ENCODE results near the gene SPNS2.

Gene SPNS2

GRCh38 chr17:4506175-4506813, 7.6 kb downstream of the SPNS2 start:
- Histone ChIP-seq H3K27ac (ENCODE audit: low read depth, low read length) (no peak overlapping the region), H3K9ac (ENCODE audit: low read length) (no peak overlapping the region), H3K79me2 (ENCODE audit: control insufficient read depth, insufficient read depth, low read length) (no peaks in the 10 kb centered on the region), H2BK5ac (ENCODE audit: low read length) (no peak overlapping the region), H4K5ac (ENCODE audit: low read length) (no peak overlapping the region), H3K79me1 (ENCODE audit: low read length) (no peaks in the 10 kb centered on the region), H2AK5ac (ENCODE audit: low read length) (no peak overlapping the region), H3K18ac (ENCODE audit: low read length) (no peak overlapping the region), H3K23ac (ENCODE audit: low read length) (no peak overlapping the region), H3K56ac (ENCODE audit: low read length) (no peak overlapping the region), H3K4me2 (ENCODE audit: low read length) (no peak overlapping the region), H3K4me3 (ENCODE audit: low read length) (no peak overlapping the region), H3K36me3 (ENCODE audit: control insufficient read depth, insufficient read depth, low read length) (no peaks in the 10 kb centered on the region), H4K8ac (ENCODE audit: low read depth, low read length) (no peak overlapping the region), H2BK15ac (replicated peaks; ENCODE audit: low read depth) (no peak overlapping the region), H3K27me3 (ENCODE audit: insufficient read depth, low read length, poor library complexity) (no peaks in the 10 kb centered on the region), H3K4ac (ENCODE audit: low read depth, low read length) (no peak overlapping the region), H2BK120ac (ENCODE audit: low read depth, low read length) (no peak overlapping the region), H3K4me1 (ENCODE audit: control insufficient read depth, low read depth, low read length) (no peaks in the 10 kb centered on the region)
- DNase-seq: no peak
- no CpG with 5 or more reads among the region's 13 CpGs for WGBS (ENCODE audit: extremely low coverage, insufficient coverage, low lambda C conversion rate)

DNA sequence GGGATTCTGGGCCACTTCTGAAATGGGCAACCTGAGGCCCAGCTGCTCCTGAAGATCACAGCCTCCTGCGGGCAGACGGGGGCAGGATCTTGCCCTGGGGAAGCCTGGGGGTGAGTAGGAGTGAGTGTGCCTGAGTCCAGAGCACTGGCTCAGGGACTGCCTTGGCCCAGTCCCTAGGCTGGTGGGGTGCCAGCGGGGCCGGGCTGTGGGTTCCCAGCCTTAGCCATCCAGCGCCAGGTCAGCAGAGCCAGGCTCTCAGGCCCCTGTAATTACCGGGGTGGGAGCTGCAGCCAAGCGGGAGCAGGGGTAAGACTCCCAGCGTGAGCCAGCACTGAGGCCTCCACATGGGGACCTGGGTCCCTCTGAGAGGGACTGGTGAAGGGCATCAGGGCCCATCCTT, 8.2 kb downstream of the SPNS2 start:
- H3K4me3 ChIP-seq (ENCODE audit: low read length): no peak overlapping the region
- H2BK5ac ChIP-seq (ENCODE audit: low read length): no peak overlapping the region
- no peak overlapping the region for H3K4ac ChIP-seq (ENCODE audit: low read depth, low read length)
- no peak overlapping the region for H2AK5ac ChIP-seq (ENCODE audit: low read length)
- DNase-seq: no peak
- H2BK15ac ChIP-seq (replicated peaks; ENCODE audit: low read depth): no peak overlapping the region
- H3K23ac ChIP-seq (ENCODE audit: low read length): no peak overlapping the region
- H3K36me3 ChIP-seq (ENCODE audit: control insufficient read depth, insufficient read depth, low read length): no peaks in the 10 kb centered on the region
- no peak overlapping the region for H4K5ac ChIP-seq (ENCODE audit: low read length)
- WGBS (ENCODE audit: extremely low coverage, insufficient coverage, low lambda C conversion rate): no CpG with 5 or more reads among the region's 8 CpGs
- no peak overlapping the region for H3K9ac ChIP-seq (ENCODE audit: low read length)
- H3K4me2 ChIP-seq (ENCODE audit: low read length): no peak overlapping the region
- no peak overlapping the region for H3K27ac ChIP-seq (ENCODE audit: low read depth, low read length)
- no peak overlapping the region for H2BK120ac ChIP-seq (ENCODE audit: low read depth, low read length)
- H3K4me1 ChIP-seq (ENCODE audit: control insufficient read depth, low read depth, low read length): no peaks in the 10 kb centered on the region
- no peak overlapping the region for H3K18ac ChIP-seq (ENCODE audit: low read length)
- no peaks in the 10 kb centered on the region for H3K27me3 ChIP-seq (ENCODE audit: insufficient read depth, low read length, poor library complexity)
- H3K79me1 ChIP-seq (ENCODE audit: low read length): no peaks in the 10 kb centered on the region
- H3K56ac ChIP-seq (ENCODE audit: low read length): no peak overlapping the region
- H3K79me2 ChIP-seq (ENCODE audit: control insufficient read depth, insufficient read depth, low read length): no peaks in the 10 kb centered on the region
- no peak overlapping the region for H4K8ac ChIP-seq (ENCODE audit: low read depth, low read length)

GRCh38 chr17:4507361-4508111, 8.9 kb downstream of the SPNS2 start:
- Histone ChIP-seq H3K18ac (ENCODE audit: low read length) (no peak overlapping the region), H4K8ac (ENCODE audit: low read depth, low read length) (no peak overlapping the region), H2BK5ac (ENCODE audit: low read length) (no peak overlapping the region), H3K23ac (ENCODE audit: low read length) (no peak overlapping the region), H2AK5ac (ENCODE audit: low read length) (no peak overlapping the region), H4K5ac (ENCODE audit: low read length) (no peak overlapping the region), H3K27ac (ENCODE audit: low read depth, low read length) (no peak overlapping the region), H3K36me3 (ENCODE audit: control insufficient read depth, insufficient read depth, low read length) (no peaks in the 10 kb centered on the region), H3K56ac (ENCODE audit: low read length) (no peak overlapping the region), H2BK15ac (replicated peaks; ENCODE audit: low read depth) (no peak overlapping the region), H3K4me2 (ENCODE audit: low read length) (no peak overlapping the region), H3K4me1 (ENCODE audit: control insufficient read depth, low read depth, low read length) (no peaks in the 10 kb centered on the region), H3K79me2 (ENCODE audit: control insufficient read depth, insufficient read depth, low read length) (no peaks in the 10 kb centered on the region), H3K9ac (ENCODE audit: low read length) (no peak overlapping the region), H3K79me1 (ENCODE audit: low read length) (no peaks in the 10 kb centered on the region), H3K27me3 (ENCODE audit: insufficient read depth, low read length, poor library complexity) (no peaks in the 10 kb centered on the region), H3K4ac (ENCODE audit: low read depth, low read length) (no peak overlapping the region), H2BK120ac (ENCODE audit: low read depth, low read length) (no peak overlapping the region), H3K4me3 (ENCODE audit: low read length) (no peak overlapping the region)
- no CpG with 5 or more reads among the region's 8 CpGs for WGBS (ENCODE audit: extremely low coverage, insufficient coverage, low lambda C conversion rate)
- DNase-seq: no peak

GRCh38 chr17:4508207-4508606, 9.5 kb downstream of the SPNS2 start:
- H2BK120ac ChIP-seq (ENCODE audit: low read depth, low read length): no peak overlapping the region
- no peak for DNase-seq
- H3K27me3 ChIP-seq (ENCODE audit: insufficient read depth, low read length, poor library complexity): no peaks in the 10 kb centered on the region
- no peak overlapping the region for H3K4ac ChIP-seq (ENCODE audit: low read depth, low read length)
- H4K5ac ChIP-seq (ENCODE audit: low read length): no peak overlapping the region
- no peaks in the 10 kb centered on the region for H3K79me2 ChIP-seq (ENCODE audit: control insufficient read depth, insufficient read depth, low read length)
- H2AK5ac ChIP-seq (ENCODE audit: low read length): no peak overlapping the region
- no peaks in the 10 kb centered on the region for H3K36me3 ChIP-seq (ENCODE audit: control insufficient read depth, insufficient read depth, low read length)
- H3K79me1 ChIP-seq (ENCODE audit: low read length): no peaks in the 10 kb centered on the region
- no CpG with 5 or more reads among the region's 3 CpGs for WGBS (ENCODE audit: extremely low coverage, insufficient coverage, low lambda C conversion rate)
- H3K4me3 ChIP-seq (ENCODE audit: low read length): no peak overlapping the region
- no peak overlapping the region for H2BK5ac ChIP-seq (ENCODE audit: low read length)
- H3K23ac ChIP-seq (ENCODE audit: low read length): no peak overlapping the region
- H3K9ac ChIP-seq (ENCODE audit: low read length): no peak overlapping the region
- H2BK15ac ChIP-seq (replicated peaks; ENCODE audit: low read depth): no peak overlapping the region
- no peak overlapping the region for H3K4me2 ChIP-seq (ENCODE audit: low read length)
- H3K27ac ChIP-seq (ENCODE audit: low read depth, low read length): no peak overlapping the region
- H3K56ac ChIP-seq (ENCODE audit: low read length): no peak overlapping the region
- no peak overlapping the region for H3K18ac ChIP-seq (ENCODE audit: low read length)
- no peaks in the 10 kb centered on the region for H3K4me1 ChIP-seq (ENCODE audit: control insufficient read depth, low read depth, low read length)
- H4K8ac ChIP-seq (ENCODE audit: low read depth, low read length): no peak overlapping the region

GRCh38 chr17:4509401-4509800, 10.7 kb downstream of the SPNS2 start:
- H3K9ac ChIP-seq (ENCODE audit: low read length): no peak overlapping the region
- H4K8ac ChIP-seq (ENCODE audit: low read depth, low read length): no peak overlapping the region
- no peak overlapping the region for H3K4me2 ChIP-seq (ENCODE audit: low read length)
- H3K79me2 ChIP-seq (ENCODE audit: control insufficient read depth, insufficient read depth, low read length): no peaks in the 10 kb centered on the region
- no peak overlapping the region for H3K56ac ChIP-seq (ENCODE audit: low read length)
- WGBS (ENCODE audit: extremely low coverage, insufficient coverage, low lambda C conversion rate): no CpG with 5 or more reads among the region's 8 CpGs
- no peaks in the 10 kb centered on the region for H3K79me1 ChIP-seq (ENCODE audit: low read length)
- H3K4me1 ChIP-seq (ENCODE audit: control insufficient read depth, low read depth, low read length): no peaks in the 10 kb centered on the region
- H3K23ac ChIP-seq (ENCODE audit: low read length): no peak overlapping the region
- no peak overlapping the region for H3K27ac ChIP-seq (ENCODE audit: low read depth, low read length)
- H2BK15ac ChIP-seq (replicated peaks; ENCODE audit: low read depth): no peak overlapping the region
- no peaks in the 10 kb centered on the region for H3K27me3 ChIP-seq (ENCODE audit: insufficient read depth, low read length, poor library complexity)
- H2AK5ac ChIP-seq (ENCODE audit: low read length): no peak overlapping the region
- H3K36me3 ChIP-seq (ENCODE audit: control insufficient read depth, insufficient read depth, low read length): no peaks in the 10 kb centered on the region
- no peak overlapping the region for H2BK120ac ChIP-seq (ENCODE audit: low read depth, low read length)
- H3K4ac ChIP-seq (ENCODE audit: low read depth, low read length): no peak overlapping the region
- no peak overlapping the region for H2BK5ac ChIP-seq (ENCODE audit: low read length)
- DNase-seq: no peak
- no peak overlapping the region for H3K18ac ChIP-seq (ENCODE audit: low read length)
- H3K4me3 ChIP-seq (ENCODE audit: low read length): no peak overlapping the region
- no peak overlapping the region for H4K5ac ChIP-seq (ENCODE audit: low read length)

All from mesendoderm (in vitro differentiated cells).